Activated CD8-positive, alpha-beta T cell treated with anti-CD3 and anti-CD28 coated beads, Interleukin-2, amount 10 ng/mL, durations not matched to agents 7 days and 5 days (primary cell): ENCODE results near the gene IGF1R. TPM values are rescaled to one million over a fixed set of nuclear protein-coding genes. Genes with fewer than 3 reads are reported as not detected.
"Not testable (repeated sequence)": the region's sequence is repeated elsewhere in the genome, so short reads cannot be mapped to it uniquely, and the experiment has no call there.

ENCODE experiments used
- ATAC-seq: fragments of 150-1000 bp; cut with Tn5 transposase; one replicate; pipeline ENCODE4 v1.10.0; 2021; ENCODE audit warnings: moderate library complexity
- CTCF ChIA-PET: fragments of 350-600 bp; sonication (Branson Sonifier 250); formaldehyde crosslinking; loops from one replicate; lab custom pipeline; 2021; ENCODE audit warnings: antibody characterized with exemption; lab: Charles Lee
- POLR2A ChIA-PET: fragments of 350-600 bp; sonication (Branson Sonifier 250); formaldehyde crosslinking; loops from one replicate; lab custom pipeline; 2021; ENCODE audit warnings: antibody characterized with exemption; lab: Charles Lee
- DNase-seq: peaks from one replicate; pipeline ENCODE4 v3.0.0-alpha.2; 2020
- H3K27ac Mint-ChIP-seq: one replicate; pipeline ENCODE4 v1.8.0; 2021; ENCODE audit warnings: mild to moderate bottlenecking, mixed read lengths
- H3K27me3 Mint-ChIP-seq: one replicate; pipeline ENCODE4 v1.8.0; 2021; ENCODE audit warnings: low read depth, mixed read lengths
- H3K36me3 Mint-ChIP-seq: one replicate; pipeline ENCODE4 v1.8.0; 2021; ENCODE audit warnings: low read depth, mixed read lengths
- H3K4me1 Mint-ChIP-seq: one replicate; pipeline ENCODE4 v1.8.0; 2021; ENCODE audit warnings: low read depth, mixed read lengths
- H3K4me3 Mint-ChIP-seq: one replicate; pipeline ENCODE4 v1.8.0; 2021; ENCODE audit warnings: mild to moderate bottlenecking, mixed read lengths
- H3K9me3 Mint-ChIP-seq: one replicate; pipeline ENCODE4 v1.8.0; 2022; ENCODE audit warnings: mixed read lengths; ENCODE audit not compliant: insufficient read depth
- total RNA-seq, 2 experiments: library from RNA; stranded (reverse); gene quantifications; one replicate each; pipeline ENCODE4 v1.2.3, GENCODE V29; 2021

IGF1R gene
- total RNA-seq, 2 experiments from 2014 or later = 9.1 to 10.6 TPM

DNA sequence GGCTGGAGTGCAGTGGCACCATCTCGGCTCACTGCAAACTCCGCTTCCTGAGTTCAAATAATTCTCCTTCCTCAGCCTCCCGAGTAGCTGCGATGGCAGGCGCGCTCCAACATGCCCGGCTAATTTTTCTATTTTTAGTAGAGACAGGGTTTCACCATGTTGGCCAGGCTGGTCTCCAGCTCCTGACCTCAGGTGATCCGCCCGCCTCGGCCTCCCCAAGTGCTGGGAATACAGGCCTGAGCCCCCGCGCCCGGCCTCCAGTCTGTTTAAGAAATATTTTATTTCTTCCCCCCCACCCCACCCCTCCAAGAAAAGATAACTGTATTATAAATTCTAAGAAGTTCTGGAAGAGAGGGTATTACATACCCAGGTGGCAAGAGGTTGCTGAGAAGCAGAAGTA is 29.8 kb upstream of the IGF1R start:
- H3K27ac Mint-ChIP-seq = not testable (repeated sequence)

DNA sequence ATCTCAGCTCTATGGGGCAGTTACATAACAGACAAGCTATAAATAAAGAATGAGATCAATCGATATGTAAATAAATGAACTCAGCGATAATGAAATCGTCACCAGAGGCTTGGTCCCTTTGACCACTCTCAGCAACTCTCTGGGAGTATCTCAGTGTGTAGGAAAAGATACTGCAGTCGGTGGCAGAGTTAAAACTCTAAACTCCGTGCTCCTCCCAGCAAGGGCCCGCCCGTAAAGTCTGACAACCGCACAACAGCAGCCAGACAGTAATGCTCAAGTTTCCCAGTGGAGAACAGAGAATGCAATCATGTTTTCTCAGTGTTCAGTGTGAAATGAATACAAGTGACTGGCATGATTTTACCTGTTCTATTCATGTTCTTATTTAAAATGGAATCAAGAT is 28.3 kb upstream of the IGF1R start:
- Mint-ChIP-seq H3K4me1 (no peaks in the 10 kb centered on the region), H3K9me3 (no peaks in the 10 kb centered on the region), H3K27ac (no peak overlapping the region), H3K36me3 (no peaks in the 10 kb centered on the region), H3K27me3 (peaks cover 28% of the 10 kb centered on the region), H3K4me3 (no peak overlapping the region)
- POLR2A ChIA-PET = interaction anchor here (0.6 kb wide), 1 partner anchor 13 kb away, joined by 3 read pairs; no protein-coding TSS in a partner anchor
- CTCF ChIA-PET = no interaction called here
- ATAC-seq (no peak), DNase-seq (peak; percentile 5)

More for the DNA sequence above, 29.8 kb upstream of the IGF1R start:
- H3K36me3 Mint-ChIP-seq, H3K4me1 Mint-ChIP-seq, ATAC-seq, H3K9me3 Mint-ChIP-seq, DNase-seq, POLR2A ChIA-PET, CTCF ChIA-PET, H3K4me3 Mint-ChIP-seq: not testable (repeated sequence)
- peaks cover 23% of the 10 kb centered on the region for H3K27me3 Mint-ChIP-seq

DNA sequence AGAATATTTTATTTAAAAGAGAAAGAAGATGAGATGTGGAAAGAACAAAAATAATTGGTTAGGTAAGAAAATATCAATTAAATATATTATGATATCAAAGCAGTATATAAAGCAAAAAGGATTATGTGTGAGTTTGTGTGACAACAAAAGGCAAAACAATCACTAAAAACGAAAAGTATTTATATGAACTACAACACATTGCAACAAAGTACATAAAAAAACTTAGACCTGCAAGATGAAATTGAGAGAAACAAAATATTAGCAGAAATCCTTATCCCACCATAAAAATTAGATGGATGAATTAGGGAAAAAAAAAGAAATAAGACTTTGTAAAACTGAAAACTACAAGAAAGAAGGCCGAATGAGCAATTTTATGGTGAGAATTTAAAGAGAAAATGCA is 27.3 kb upstream of the IGF1R start:
- Mint-ChIP-seq H3K36me3 (no peaks in the 10 kb centered on the region), H3K27ac (no peak overlapping the region), H3K9me3 (no peaks in the 10 kb centered on the region), H3K4me1 (no peaks in the 10 kb centered on the region), H3K27me3 (peaks cover 32% of the 10 kb centered on the region), H3K4me3 (no peak overlapping the region)
- ChIA-PET POLR2A (no interaction called here), CTCF (no interaction called here)
- no peak for ATAC-seq
- no peak for DNase-seq

DNA sequence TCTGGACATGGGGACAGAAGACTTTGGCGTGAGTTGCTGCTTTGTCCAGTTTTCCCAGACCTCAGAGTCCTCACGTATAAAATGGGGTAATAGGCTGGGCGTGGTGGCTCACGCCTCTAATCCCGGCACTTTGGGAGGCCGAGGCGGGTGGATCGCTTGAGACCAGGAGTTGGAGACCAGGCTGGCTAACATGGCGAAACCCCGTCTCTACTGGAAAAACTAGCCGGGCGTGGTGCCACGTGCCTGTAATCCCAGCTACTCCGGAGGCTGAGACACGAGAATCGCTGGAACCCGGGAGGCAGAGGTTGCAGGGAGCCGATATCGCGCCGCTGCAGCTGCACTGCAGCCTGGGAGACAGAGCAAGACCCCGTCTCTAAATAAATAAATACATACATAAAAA is 22.7 kb upstream of the IGF1R start:
- Mint-ChIP-seq H3K27me3 (peaks cover 36% of the 10 kb centered on the region), H3K4me1 (no peaks in the 10 kb centered on the region), H3K27ac (no peak overlapping the region), H3K9me3 (no peaks in the 10 kb centered on the region), H3K4me3 (no peak overlapping the region), H3K36me3 (no peaks in the 10 kb centered on the region)
- DNase-seq = no peak
- ChIA-PET CTCF (no interaction called here), POLR2A (no interaction called here)
- ATAC-seq = no peak

GRCh38 chr15:98626153-98626552 is 22.2 kb upstream of the IGF1R start:
- ChIA-PET CTCF (no interaction called here), POLR2A (no interaction called here)
- no peak overlapping the region for H3K27ac Mint-ChIP-seq
- H3K4me3 Mint-ChIP-seq = no peak overlapping the region
- ATAC-seq = no peak
- H3K36me3 Mint-ChIP-seq = no peaks in the 10 kb centered on the region
- no peaks in the 10 kb centered on the region for H3K4me1 Mint-ChIP-seq
- no peak for DNase-seq
- H3K9me3 Mint-ChIP-seq = no peaks in the 10 kb centered on the region
- peaks cover 34% of the 10 kb centered on the region for H3K27me3 Mint-ChIP-seq

DNA sequence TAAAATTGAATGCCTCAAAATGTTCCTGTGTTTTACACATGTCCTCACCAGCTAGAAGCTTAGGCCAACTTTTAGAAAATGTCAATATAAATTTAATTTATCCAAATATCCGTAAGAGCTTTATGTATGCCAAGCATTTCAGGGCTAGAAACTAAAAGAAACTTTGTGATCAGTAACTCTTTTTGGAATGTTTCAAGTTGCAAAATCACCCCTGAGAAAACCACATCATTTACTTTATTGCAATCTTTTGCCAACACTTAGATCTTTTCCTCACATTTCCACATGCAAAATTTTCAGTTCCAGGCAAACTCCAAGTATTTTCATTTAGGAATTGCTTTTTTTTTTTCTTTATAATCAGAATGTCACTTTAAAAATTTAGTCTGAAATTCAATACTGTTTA is 20.1 kb upstream of the IGF1R start:
- ChIA-PET CTCF (interaction anchor here (1.9 to 2.4 kb wide), 2 partner anchors 19 to 109 kb away, joined by 5 to 7 read pairs; no protein-coding TSS in a partner anchor), POLR2A (no interaction called here)
- DNase-seq (no peak), ATAC-seq (no peak)
- no peaks in the 10 kb centered on the region for H3K9me3 Mint-ChIP-seq
- H3K4me3 Mint-ChIP-seq = no peak overlapping the region
- peaks cover 26% of the 10 kb centered on the region for H3K27me3 Mint-ChIP-seq
- H3K36me3 Mint-ChIP-seq = no peaks in the 10 kb centered on the region
- no peaks in the 10 kb centered on the region for H3K4me1 Mint-ChIP-seq
- no peak overlapping the region for H3K27ac Mint-ChIP-seq

DNA sequence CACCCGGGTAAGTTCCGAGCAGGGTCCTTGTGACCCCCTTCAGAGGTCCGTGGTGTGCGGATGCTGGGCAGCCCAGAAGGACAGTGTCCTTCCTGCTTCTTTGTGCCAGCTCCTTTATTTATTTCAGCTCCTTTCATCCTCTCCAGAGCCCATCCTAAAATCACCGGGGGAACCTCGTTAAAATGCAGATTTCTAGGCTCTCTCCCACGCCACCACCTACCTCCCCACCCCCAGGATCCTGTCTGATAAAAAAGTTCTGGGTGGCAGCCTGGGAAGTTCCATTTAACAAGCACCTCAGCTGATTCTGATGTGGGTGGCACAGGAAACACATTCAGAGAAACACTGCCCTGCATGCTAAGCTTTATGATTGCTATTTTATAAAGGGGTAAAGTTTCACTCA is 12.5 kb upstream of the IGF1R start:
- CTCF ChIA-PET = interaction anchor here (0.9 to 3.4 kb wide), 3 partner anchors 11 to 424 kb away, joined by 3 to 13 read pairs (median 7); no protein-coding TSS in a partner anchor
- no peaks in the 10 kb centered on the region for H3K36me3 Mint-ChIP-seq
- POLR2A ChIA-PET = no interaction called here
- no peaks in the 10 kb centered on the region for H3K27me3 Mint-ChIP-seq
- peaks cover 8% of the 10 kb centered on the region for H3K4me1 Mint-ChIP-seq
- no peaks in the 10 kb centered on the region for H3K9me3 Mint-ChIP-seq
- no peak overlapping the region for H3K4me3 Mint-ChIP-seq
- DNase-seq (no peak), ATAC-seq (no peak)
- H3K27ac Mint-ChIP-seq = no peak overlapping the region

GRCh38 chr15:98643115-98643514 is 5.2 kb upstream of the IGF1R start:
- H3K4me3 Mint-ChIP-seq = no peak overlapping the region
- POLR2A ChIA-PET = no interaction called here
- H3K27me3 Mint-ChIP-seq = peaks cover 24% of the 10 kb centered on the region
- CTCF ChIA-PET = interaction anchor here (1.0 to 2.1 kb wide), 3 partner anchors 124 to 238 kb away, joined by 4 to 14 read pairs (median 5); no protein-coding TSS in a partner anchor
- H3K27ac Mint-ChIP-seq = no peak overlapping the region
- ATAC-seq (no peak), DNase-seq (no peak)
- H3K4me1 Mint-ChIP-seq = peaks cover 6% of the 10 kb centered on the region
- no peaks in the 10 kb centered on the region for H3K36me3 Mint-ChIP-seq
- no peaks in the 10 kb centered on the region for H3K9me3 Mint-ChIP-seq

DNA sequence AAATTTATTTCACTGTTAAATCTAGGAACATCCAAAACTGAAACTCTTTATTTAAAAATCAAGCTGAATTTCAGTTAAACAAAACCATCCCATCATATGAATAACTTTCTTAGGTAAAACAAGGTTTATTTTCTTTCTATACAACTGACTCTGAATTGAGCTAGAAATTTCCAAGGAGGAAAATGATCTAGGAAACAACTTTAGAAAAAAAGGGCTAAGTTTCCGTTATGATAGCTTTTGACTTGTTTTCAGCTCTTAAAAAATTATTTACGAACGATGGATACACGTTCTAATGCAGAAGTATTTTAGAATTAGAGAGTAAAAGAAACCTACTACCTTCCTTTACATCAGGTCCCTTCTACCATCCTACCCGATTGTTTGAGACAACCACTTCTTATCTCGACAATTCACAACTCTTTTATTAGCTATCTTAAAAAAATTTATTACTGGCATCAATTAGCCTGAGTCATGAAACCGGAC is 1.8 kb upstream of the IGF1R start:
- H3K27ac Mint-ChIP-seq = no peak overlapping the region
- DNase-seq (no peak), ATAC-seq (no peak)
- CTCF ChIA-PET = interaction anchor here (0.9 to 3.1 kb wide), 18 partner anchors 11 to 211 kb away, joined by 3 to 27 read pairs (median 4); no protein-coding TSS in a partner anchor
- H3K4me3 Mint-ChIP-seq = peak overlapping the region; percentile 76
- peaks cover 20% of the 10 kb centered on the region for H3K4me1 Mint-ChIP-seq
- H3K36me3 Mint-ChIP-seq = peaks cover 3% of the 10 kb centered on the region
- H3K27me3 Mint-ChIP-seq = peaks cover 35% of the 10 kb centered on the region
- POLR2A ChIA-PET = interaction anchor here (1.2 kb wide), 1 partner anchor 46 kb away, joined by 5 read pairs; no protein-coding TSS in a partner anchor
- no peaks in the 10 kb centered on the region for H3K9me3 Mint-ChIP-seq

- Mint-ChIP-seq H3K9me3 (no peaks in the 10 kb centered on the region), H3K27ac (peak overlapping the region; percentile 46), H3K27me3 (peaks cover 37% of the 10 kb centered on the region), H3K4me3 (peak overlapping the region; percentile 76), H3K4me1 (peaks cover 26% of the 10 kb centered on the region), H3K36me3 (peaks cover 3% of the 10 kb centered on the region)
- POLR2A ChIA-PET = interaction anchor here (1.2 kb wide), 1 partner anchor 47 kb away, joined by 5 read pairs; no protein-coding TSS in a partner anchor
- CTCF ChIA-PET = interaction anchor here (1.0 to 3.1 kb wide), 18 partner anchors 11 to 210 kb away, joined by 3 to 27 read pairs (median 4); no protein-coding TSS in a partner anchor
- DNase-seq (peak; percentile 57), ATAC-seq (peak; percentile 57)
Measured at GRCh38 chr15:98647026-98647773, 1.1 kb upstream of the IGF1R start.

DNA sequence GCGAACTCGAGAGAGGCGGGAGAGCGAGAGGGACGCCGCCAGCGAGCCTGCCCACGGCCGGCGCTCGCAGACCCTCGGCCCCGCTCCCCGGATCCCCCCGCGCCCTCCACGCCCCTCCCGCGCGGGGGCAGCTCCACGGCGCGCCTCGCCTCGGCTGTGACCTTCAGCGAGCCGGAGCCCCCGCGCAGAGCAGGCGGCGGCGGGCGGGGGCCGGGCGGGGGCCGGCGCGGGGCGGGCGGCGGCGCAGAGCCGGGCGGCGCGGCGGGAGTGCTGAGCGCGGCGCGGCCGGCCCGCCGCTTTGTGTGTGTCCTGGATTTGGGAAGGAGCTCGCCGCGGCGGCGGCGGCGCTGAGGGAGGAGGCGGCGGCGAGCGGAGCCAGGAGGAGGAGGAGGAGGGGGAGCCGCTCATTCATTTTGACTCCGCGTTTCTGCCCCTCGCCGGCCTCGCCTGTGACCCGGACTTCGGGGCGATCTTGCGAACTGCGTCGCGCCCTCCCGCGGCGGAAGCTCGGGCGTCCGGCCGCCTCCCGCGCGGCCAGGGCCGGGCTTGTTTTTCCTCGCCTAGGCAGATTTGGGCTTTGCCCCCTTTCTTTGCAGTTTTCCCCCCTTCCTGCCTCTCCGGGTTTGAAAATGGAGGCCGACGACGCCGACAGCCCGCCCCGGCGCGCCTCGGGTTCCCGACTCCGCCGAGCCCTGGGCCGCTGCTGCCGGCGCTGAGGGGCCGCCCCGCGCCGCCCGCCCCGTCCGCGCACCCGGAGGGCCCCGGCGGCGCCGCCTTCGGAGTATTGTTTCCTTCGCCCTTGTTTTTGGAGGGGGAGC is 524 bp downstream of the IGF1R start:
- Mint-ChIP-seq H3K27me3 (peaks cover 40% of the 10 kb centered on the region), H3K4me1 (peaks cover 40% of the 10 kb centered on the region), H3K4me3 (peak overlapping the region; percentile 81), H3K27ac (peak overlapping the region; percentile 81), H3K9me3 (no peaks in the 10 kb centered on the region), H3K36me3 (peaks cover 3% of the 10 kb centered on the region)
- CTCF ChIA-PET = interaction anchor here (0.7 to 1.1 kb wide), 2 partner anchors 49 to 231 kb away, joined by 3 read pairs; no protein-coding TSS in a partner anchor
- POLR2A ChIA-PET = interaction anchor here (0.6 to 0.9 kb wide), 2 partner anchors 21 to 218 kb away, joined by 3 read pairs; no protein-coding TSS in a partner anchor
- ATAC-seq = peak; percentile 11
- DNase-seq = peak; percentile 40
